ENCODE results near the gene GGA2. TPM values are rescaled to one million over a fixed set of nuclear protein-coding genes. Genes with fewer than 3 reads are reported as not detected.
"Not testable (repeated sequence)": the region's sequence is repeated elsewhere in the genome, so short reads cannot be mapped to it uniquely, and the experiment has no call there.

Gene GGA2
- 124 and 126 TPM in 2 replicates for total RNA-seq

GRCh38 chr16:23510164-23510914, at the start of gene GGA2:
GGA2 (minus strand) TSS chr16:23510494; CDS start chr16:23510411, 83 bp downstream.
- intact Hi-C loops (cut with micrococcal nuclease): loop anchor here (1.0 kb wide), 1 partner anchor 47 kb away; the partner anchor contains the start of genes EARS2 and UBFD1

GRCh38 chr16:23557779-23558702, 47.7 kb upstream of the GGA2 start:
- intact Hi-C loops (cut with micrococcal nuclease): loop anchor here (1.0 to 2.0 kb wide), 6 partner anchors 38 to 120 kb away; partner anchors contain the start of genes COG7, DCTN5, GGA2 and NDUFAB1

GRCh38 chr16:23556881-23557778, 46.8 kb upstream of the GGA2 start, which contains the start of the genes EARS2 and UBFD1:
EARS2 (minus strand) TSS chr16:23557350; CDS start chr16:23557343, 7 bp downstream.
UBFD1 (plus strand) TSS chr16:23557727; CDS start chr16:23557743, 16 bp downstream.
- intact Hi-C loops (cut with micrococcal nuclease): loop anchor here (1.0 to 2.0 kb wide), 6 partner anchors 39 to 121 kb away; partner anchors contain the start of genes COG7, DCTN5, GGA2 and NDUFAB1

- intact Hi-C loops (cut with micrococcal nuclease): no loop called here
Observed at GRCh38 chr16:23554536-23554935, 44.2 kb upstream of the GGA2 start.

- intact Hi-C loops (cut with micrococcal nuclease): no loop called here
Observed at GRCh38 chr16:23552161-23552560, 41.9 kb upstream of the GGA2 start.

GRCh38 chr16:23549938-23550337, 39.6 kb upstream of the GGA2 start:
- intact Hi-C loops (cut with micrococcal nuclease): no loop called here

GRCh38 chr16:23544436-23544835, 34.1 kb upstream of the GGA2 start:
- intact Hi-C loops (cut with micrococcal nuclease): no loop called here

- intact Hi-C loops (cut with micrococcal nuclease): not testable (repeated sequence)
Observed at GRCh38 chr16:23540817-23541178, 30.5 kb upstream of the GGA2 start.

GRCh38 chr16:23539984-23540816, 29.9 kb upstream of the GGA2 start:
- intact Hi-C loops (cut with micrococcal nuclease): no loop called here

GRCh38 chr16:23538919-23539278, 28.6 kb upstream of the GGA2 start:
- intact Hi-C loops (cut with micrococcal nuclease): no loop called here

GRCh38 chr16:23537390-23537789, 27.1 kb upstream of the GGA2 start:
- intact Hi-C loops (cut with micrococcal nuclease): no loop called here

- intact Hi-C loops (cut with micrococcal nuclease): no loop called here
Observed at GRCh38 chr16:23535901-23536300, 25.6 kb upstream of the GGA2 start.

- intact Hi-C loops (cut with micrococcal nuclease): no loop called here
Observed at GRCh38 chr16:23534868-23535860, 24.9 kb upstream of the GGA2 start.

GRCh38 chr16:23532448-23532847, 22.2 kb upstream of the GGA2 start:
- intact Hi-C loops (cut with micrococcal nuclease): no loop called here

- intact Hi-C loops (cut with micrococcal nuclease): no loop called here
Observed at GRCh38 chr16:23530062-23530461, 19.8 kb upstream of the GGA2 start.

GRCh38 chr16:23528644-23529310, 18.5 kb upstream of the GGA2 start:
- intact Hi-C loops (cut with micrococcal nuclease): no loop called here

- intact Hi-C loops (cut with micrococcal nuclease): no loop called here
Observed at GRCh38 chr16:23527961-23528643, 17.8 kb upstream of the GGA2 start.

GRCh38 chr16:23524886-23525285, 14.6 kb upstream of the GGA2 start:
- intact Hi-C loops (cut with micrococcal nuclease): no loop called here

Measured in T-helper 2 cell treated with Interferon-gamma antibody and Interleukin-4, amounts not matched to agents 100 ng/mL and 5 ng/mL, for 36 hours (primary cell).